GM21515 (cell line): Measurements from ENCODE around the gene COPG1.

ENCODE experiments used
- ATAC-seq: cut with Tn5 transposase; IDR thresholded peaks from one replicate; pipeline ENCODE4 v1.9.1; 2021; ENCODE audit not compliant: unreplicated experiment

COPG1 gene

DNA sequence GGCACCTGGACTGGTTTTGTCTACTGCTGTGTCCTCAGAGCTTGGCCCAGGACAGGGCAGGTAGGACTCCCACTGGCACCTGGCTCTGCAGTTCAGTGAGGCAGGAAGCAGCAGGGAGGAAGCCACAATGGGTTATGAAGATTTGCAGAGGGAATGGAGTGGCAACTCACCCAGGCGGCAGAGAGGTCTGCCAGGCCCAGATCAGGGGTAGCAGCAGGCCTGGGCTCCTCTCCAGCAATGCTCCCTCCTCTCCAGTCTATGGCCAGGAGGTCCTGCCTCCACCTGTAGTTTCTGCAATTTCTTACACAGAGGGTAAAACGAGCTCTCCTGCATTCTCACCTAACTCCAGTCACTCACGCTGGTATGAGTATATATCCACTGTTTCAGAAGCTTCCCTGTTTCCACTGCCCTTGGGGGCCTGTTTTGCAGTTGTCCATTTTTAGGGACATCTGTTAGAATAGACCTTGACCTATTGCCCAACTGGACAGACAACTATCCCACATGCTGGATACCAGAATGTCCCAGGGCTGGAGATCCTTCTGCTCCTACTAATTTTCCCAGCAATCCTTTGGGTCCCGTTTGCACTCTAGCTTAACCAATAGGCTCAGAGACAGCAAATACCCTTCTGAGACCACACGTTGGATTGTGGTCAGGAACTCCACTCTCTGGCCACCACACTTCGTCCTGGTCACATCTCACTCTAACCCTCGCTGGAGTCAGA, 64.4 kb downstream of the COPG1 start:
- no peak for ATAC-seq

DNA sequence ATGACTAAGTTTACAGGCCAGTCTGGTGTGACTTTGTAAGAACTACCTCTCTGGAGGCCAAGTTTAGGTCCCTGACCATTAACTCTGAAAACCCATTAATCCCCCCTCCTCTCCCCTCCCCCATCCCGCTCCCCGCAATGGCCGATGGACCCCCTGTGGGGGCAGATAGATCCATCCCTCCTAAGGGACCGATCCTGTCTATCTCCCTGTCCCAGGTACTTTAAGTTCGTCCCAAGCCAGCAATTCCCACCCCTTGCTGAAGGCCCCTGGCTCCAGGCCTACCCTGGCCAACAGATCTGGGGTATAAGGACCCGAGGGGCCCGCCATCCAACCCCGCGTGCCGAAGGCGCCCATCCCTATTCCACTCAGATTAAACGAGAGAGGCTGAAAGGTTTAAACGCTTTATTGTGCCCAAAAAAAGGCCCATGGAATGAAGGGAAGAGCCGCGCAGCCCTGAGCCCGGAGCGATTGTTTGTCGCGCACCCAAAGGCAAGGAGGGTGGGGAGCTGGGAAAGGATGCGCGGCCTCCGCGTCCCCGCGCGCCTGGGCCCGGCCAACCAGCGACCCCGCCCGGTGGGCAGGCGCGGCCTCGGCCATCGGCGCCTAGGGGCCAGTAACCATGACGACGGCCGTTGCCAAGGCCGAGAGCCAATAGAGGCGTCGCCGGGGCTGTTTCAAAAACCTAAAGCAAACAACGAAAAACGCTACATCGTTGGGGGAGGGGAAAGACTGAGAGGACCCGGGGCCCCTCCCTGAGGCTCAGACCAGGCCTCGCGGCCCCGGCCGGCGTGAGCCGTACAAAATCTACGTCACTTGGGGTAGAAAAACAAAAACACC, 65.2 kb downstream of the COPG1 start:
- ATAC-seq, result no peak

DNA sequence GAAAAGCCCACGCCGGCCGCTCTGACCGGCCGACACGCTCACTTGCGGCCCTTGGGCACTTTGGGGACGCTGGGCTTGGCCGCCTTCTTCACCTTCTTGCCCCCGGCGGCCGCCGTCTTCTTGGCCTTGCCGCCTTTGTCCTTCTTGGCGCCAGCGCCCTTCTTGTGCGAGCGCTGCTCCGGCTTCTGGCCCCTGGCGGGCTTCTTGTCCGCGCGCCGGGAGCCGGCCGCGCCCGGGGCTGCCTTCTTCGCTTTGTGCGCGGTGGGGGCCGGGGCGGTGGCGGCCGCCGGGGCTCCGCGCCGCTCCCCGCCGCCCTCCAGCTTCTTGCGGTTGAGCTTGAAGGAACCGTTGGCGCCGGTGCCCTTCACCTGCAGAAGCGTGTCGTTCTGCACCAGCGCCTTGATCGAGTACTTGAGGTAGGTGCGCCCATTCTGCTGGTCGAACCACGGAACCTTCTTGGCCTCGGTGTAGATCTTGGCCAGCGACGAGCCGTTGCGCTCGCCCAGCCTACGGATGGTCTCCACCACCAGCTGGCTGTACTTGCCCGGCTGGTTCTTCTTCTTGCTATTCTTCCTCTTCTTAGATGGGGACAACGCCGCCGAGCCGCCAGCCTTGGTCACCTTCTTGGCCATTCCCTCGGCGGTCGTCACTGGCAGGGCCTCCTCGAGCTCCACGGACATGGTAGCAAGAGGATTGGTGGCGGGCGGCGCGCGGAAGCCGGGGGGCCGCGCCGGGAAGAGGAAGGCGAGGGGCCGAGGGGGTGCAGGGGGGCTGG, 66.0 kb downstream of the COPG1 start:
- ATAC-seq, result no peak

DNA sequence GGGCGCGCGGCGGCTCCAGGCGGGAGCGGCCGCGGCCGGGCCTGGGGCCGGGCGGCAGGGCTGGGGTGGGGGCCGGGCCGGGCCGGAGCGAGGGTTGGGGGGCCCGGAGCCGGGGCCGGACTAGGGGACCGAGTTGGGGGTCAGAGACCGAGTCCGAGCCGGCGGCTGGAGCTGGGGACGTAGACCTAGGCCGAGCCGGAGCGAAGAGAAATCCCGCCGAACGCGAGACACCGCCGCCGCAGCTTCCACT, 66.5 kb downstream of the COPG1 start:
- ATAC-seq, result no peak

DNA sequence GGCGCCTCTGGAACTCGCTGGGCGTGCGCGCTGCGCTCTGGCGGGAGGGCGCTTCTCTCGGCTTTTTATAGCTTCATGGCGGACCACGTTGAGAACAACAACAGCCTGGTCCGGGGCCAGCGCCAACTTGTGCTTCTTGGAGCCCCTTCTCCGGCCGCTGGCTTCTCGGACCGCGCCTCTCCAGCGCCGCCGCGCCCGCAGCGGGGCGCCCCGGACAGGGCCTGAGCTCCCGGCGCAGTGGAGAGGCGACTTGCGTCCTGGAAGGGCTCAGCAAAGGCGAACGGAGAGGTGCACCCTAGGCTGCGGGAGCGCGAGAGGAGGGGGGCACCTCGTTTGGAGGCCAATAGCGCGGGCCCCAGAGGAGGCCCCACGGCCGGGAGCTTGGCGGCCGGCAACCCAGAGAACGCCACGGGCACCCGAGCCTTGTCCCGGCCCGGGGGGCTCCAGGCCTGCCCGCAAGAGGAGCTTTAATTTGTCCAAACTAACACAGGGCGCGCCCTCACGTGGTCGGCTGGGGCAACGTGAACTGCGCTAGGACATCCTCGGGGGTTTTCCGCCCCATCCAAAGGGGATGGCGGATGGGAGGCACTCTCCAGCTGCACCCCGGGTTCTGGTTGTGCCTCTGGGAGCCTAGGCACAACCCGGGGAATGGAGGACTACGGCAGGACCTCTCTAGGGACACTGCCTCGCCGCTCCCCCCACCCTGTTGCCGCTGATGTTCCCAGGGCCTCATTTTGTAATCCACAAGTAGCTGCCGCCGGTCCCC, 67.0 kb downstream of the COPG1 start:
- peak; percentile 41 for ATAC-seq

DNA sequence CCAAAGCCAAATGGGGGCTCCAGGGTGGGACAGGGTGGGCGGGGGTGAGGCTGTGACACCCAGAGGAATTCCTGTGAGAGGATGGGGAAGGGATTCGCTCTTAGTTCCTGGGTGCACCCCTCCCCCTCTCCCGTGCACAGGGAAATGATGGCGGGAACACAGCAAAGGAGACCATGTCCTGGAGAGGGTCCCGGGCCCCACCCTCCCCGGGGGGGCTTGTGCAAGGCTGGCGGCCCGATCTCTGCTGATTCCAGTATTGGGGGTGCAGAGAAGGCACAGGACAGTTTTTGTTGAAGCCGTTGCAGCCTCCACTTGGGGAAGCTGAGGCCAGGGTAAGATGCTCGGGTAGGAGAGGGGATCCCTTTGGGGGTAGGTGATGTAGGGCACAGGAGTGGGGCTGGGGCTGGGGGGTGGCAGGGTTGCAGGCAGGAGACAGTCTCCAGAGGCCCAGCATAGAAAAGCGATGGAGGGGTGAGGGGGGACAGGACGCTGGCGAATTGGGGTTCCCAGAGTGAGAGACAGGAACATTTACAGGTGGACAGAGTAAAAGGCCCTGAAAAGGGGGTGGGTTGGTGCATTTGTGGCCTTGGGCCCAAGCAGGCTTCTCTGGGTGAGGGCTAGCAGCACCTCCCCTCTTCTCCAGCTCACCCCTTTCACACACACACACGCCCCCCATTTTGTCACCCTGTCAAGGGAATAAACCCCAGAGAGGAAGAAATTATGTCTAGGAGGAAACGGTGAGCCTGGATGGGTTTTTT, 67.8 kb downstream of the COPG1 start:
- no peak for ATAC-seq

DNA sequence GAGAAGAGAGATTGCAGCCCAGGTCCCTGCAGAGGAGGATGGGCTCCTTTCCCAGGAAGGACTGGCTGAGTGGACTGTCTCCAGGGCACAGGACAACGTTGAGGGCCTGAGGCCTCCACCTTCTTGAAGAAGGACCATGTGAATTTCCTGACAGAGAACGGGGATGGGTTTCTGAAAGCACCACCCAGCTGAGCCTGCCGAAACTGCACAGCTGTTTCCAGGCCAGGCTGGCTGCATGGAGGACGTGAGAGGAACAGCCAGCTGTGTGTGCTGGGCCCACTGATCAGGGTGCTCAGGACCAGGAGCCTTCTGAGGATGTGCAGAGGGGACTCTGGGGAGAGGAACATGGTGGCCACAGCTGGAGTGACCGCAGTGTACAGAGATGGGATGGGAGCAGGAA, 68.4 kb downstream of the COPG1 start:
- no peak for ATAC-seq

DNA sequence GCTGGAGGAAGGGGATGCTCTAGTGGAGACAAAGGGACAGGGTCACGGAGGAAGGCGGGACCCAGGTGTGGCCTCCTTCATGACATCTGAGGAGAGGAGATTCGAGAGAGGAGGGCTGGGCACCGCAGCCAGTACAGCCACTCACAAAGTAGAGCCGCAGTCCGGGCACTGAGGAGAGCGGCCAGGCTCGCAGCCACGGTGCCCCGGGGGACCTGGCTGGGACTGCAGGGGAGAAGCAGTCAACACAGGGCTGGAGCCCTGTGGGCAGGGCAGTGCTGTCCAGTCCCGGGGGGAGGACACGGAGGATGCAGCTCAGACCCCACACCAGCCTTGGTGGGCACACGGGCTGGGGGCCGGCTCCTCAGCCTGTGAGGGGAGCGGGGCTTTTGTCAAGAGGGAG, 69.5 kb downstream of the COPG1 start:
- no peak for ATAC-seq

DNA sequence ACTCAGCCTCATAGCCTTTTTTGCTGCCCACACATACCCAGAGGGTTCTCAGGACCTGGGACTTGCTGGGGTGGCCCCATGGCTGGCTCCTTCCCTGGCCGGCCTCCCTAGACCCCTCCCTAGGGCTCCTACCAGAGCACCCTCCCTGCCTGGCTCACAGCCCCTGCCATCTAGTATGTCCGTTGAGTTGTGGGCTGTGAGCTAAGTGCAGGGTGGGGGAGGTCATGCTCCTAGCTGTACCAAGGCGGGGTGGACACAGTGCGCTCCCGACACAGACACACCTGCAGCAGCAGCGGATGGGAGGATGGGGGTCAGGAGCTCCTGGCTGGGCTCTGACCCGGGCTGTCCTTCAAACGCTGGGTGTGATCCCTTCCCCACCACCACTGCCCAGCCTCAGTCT, 70.9 kb downstream of the COPG1 start:
- ATAC-seq, result no peak

DNA sequence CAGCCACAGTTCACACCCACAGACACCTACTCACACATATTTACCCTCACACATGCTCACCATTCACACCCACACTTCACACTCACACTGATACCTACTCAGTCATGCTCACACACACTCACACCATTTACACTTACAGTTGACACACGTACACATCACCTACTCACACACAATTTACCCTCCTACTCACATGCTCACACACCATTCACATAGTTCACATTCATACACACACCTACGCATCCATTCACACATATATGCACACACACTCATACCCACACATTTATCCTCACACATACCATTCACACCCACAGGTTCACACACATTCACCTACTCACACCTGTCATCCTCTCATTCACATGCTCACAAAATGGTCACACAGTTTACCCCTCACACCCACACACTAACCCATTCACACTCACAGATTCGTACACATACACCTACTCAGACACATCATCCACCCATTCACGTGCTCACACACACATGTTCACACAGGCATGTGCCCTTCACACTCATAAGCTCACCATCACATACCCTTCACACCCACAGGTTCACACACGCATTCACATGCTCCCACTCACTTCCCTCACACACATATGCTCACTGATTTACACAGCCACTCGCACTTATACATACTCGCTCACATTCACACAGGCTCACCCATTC, 71.5 kb downstream of the COPG1 start:
- no peak for ATAC-seq

DNA sequence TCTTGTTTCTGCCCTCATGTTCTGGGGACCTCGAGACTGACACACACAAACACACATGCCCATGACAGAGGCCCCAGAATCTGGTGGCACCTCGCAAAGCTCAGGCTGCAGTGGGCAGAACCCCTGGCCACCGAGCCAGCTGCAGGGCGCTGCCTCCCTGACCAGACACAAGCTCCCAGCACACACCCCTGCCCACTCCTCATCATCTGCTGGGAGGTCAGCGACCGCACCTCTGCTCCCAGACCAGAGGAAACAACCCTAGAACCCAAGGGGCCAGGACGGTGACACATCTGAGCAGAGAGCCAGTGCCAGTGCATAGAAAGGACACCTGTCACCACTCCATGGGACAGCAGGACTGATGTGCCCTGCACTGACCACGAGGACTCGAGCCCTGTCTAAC, 72.5 kb downstream of the COPG1 start:
- no peak for ATAC-seq

DNA sequence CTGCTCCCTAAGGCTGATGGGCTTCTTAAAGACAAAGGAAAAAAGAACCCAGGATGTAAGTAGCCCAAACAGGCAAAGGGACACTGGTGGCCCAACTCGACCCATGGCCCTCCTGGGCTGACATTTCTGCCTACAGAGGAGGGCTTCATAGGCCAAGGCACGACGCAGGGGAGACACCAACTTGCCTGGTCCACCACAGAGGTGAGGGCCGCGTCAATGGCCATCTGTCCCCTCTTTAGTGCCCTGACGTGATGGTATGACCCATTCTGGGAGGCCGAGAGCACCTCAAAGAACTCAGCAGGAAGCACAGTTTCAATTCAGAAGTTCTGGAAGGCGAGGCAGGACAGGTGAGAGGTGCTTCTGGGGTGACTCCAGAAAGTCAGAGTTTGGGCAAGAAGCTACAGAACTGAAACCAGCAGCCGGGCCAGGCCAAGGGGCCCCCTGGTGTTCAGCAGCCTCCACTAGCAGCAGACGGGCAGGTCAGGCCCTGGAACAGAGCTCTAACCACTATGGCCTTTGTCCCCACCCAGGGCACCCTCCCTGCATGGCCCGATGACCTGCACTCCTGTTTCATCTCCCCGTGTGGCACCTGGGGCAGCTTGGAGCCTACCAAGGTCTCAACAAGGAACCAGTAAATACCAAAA, 74.4 kb downstream of the COPG1 start:
- ATAC-seq, result no peak

DNA sequence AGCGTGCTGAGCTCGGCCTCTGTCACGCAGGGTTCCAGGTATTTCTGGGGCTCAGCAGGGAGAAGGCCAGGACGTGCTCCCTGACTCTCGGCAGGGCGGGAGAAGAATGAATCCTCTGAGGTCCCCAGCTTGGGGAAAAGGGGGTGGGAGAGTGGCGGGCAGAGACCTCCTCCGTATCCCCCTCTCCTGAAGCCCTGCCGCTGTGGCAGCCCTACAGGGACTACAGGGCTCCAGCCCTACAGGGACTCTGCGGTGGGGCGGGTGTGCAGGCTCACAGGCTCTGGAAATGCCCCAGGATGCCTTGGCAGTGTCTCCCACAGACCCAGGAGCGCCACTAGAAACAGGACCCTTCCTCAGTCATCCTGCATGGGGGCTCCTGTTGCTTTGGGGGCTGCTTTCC, 75.4 kb downstream of the COPG1 start:
- no peak for ATAC-seq

DNA sequence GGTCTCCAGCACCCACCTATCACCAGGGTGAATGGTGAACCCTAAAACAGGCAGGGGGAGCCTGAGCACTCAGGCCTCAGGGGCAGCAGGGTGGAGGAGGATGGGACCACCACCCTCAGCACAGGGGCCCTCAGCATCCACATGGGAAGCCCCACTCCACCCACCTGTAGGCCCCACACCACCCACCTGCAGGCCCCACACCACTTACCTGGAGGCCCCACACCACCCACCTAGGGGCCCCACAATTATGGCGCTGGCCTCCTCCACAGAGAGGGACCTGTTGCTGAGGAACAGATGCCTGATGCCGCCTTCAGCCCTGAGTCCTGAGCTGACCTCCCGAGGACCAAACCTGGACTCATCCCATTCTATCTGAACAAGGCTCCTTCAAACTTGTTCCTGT, 76.0 kb downstream of the COPG1 start:
- no peak for ATAC-seq

DNA sequence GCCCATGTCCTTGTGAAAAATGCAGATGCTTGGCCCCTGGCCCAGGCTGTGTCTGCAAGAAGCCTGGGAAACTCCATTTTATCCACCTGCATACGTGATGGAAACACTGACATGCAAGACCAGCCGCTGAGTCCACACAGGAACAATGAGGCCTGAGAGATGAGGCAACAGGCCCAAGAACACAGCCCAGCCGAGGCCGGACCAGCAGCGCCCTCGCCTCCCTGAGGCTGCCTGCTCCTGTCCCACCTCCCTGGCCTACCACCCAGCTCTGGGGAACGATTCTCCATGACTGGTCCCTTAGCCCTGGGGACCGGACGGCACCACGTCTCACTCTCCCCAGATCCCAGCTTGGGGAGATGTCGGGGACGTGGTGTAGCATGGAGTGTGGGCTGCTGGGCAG, 76.7 kb downstream of the COPG1 start:
- ATAC-seq, result no peak

DNA sequence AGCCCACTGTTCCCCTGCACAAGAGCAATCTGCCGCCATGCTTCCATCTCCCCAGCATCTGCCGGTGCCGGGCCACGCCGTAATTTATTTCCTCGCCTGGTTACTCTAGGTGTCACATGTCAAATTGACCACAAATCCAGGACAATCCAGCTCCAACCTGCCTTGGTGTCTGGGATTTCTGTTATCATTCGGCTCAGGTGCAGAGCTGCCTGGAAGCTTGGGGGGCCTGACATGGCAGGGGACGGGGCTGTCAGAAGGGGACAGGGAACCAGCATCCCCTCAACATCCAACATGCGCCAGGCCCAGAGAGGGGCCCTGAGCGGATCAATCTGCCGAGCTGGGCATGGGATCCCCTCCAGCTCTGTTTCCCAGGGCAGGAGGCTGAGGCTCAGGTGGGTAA, 77.2 kb downstream of the COPG1 start:
- ATAC-seq, result no peak
